PFSK-1 (cell line): ENCODE measurements around the gene GCN1.

Experiments
- FOXP2 ChIP-seq: optimal IDR thresholded peaks from 2 replicates; pipeline ENCODE3; 2011; ENCODE audit warnings: borderline replicate concordance, control low read depth, inconsistent platforms; ENCODE audit not compliant: insufficient read depth; ENCODE audit errors: extremely low read length, extremely low read depth
- POLR2AphosphoS5 ChIP-seq: IDR thresholded peaks from 2 replicates; pipeline ENCODE4 v1.6.1; 2012; ENCODE audit warnings: low read depth, mild to moderate bottlenecking, control low read depth, low read length, moderate library complexity
- REST ChIP-seq, 2 experiments: IDR thresholded peaks; 2 replicates each; pipeline versions ENCODE4 v1.6.1 to v1.8.0; 2011 to 2012; ENCODE audit warnings: low read depth in 2 of 2, low read length in 2 of 2, control low read depth in 1 of 2, inconsistent platforms in 1 of 2, mild to moderate bottlenecking in 1 of 2, moderate library complexity in 1 of 2; ENCODE audit not compliant: insufficient read depth in 1 of 2
- SIN3A ChIP-seq: IDR thresholded peaks from 2 replicates; pipeline ENCODE4 v1.6.1; 2012; ENCODE audit warnings: mild to moderate bottlenecking, low read length, moderate library complexity, borderline replicate concordance; ENCODE audit not compliant: insufficient read depth
- TAF1 ChIP-seq: IDR thresholded peaks from 2 replicates; pipeline ENCODE4 v1.6.1; 2012; ENCODE audit warnings: low read length, control low read depth, borderline replicate concordance; ENCODE audit not compliant: insufficient read depth

Gene GCN1

GRCh38 chr12:120211243-120211903 is 16.9 kb upstream of the GCN1 start:
- no peak for TF ChIP-seq SIN3A

- TF ChIP-seq POLR2AphosphoS5 (no peak), FOXP2 (no peak), REST (IDR thresholded peaks at IDR 0.05; ENCODE audit: insufficient read depth in 1 of 2, low read depth in 2 of 2, low read length in 2 of 2) (no peak), SIN3A (no peak), TAF1 (no peak)
These were observed 15.3 kb upstream of the GCN1 start for GRCh38 chr12:120209851-120210250.

DNA sequence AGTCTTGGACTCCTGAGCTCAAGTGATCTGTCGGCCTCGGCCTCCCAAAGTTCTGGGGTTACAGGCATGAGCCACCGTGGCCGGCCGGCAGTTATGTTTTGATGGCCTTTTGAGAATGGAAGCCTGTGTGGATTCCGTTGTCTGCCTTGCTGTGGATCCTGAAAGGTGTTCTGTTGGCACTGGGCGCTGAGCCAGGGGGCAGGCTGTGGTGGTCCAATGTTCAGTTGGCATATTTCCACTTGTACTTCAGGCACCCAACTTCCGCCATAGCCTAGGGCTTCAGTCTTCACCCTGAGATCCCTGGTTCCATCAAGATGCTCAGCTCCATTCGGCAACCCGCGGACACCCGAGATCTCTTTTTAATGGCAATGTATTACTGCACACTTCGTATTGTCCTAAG is 12.7 kb upstream of the GCN1 start:
- TF ChIP-seq TAF1 (no peak), SIN3A (no peak), POLR2AphosphoS5 (no peak), FOXP2 (no peak)

DNA sequence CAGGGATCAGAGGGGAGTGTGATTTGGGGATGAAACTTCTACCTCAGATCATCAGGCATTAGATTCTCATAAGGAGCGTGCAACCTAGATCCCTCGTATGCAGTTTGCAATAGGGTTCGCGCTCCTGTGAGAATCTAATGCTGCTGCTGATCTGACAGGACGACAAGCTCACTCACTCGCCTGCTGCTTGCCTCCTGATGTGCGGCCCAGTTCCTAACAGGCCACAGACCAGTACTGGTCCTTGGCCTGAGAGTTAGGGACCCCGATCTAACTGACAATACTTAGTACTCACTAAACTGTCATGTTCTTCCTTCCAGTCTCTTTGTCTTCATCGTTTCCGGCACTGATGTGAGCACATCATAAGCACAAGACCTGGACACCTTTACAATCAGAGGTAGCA is 11.7 kb upstream of the GCN1 start:
- no peak for TF ChIP-seq FOXP2
- no peak for TF ChIP-seq SIN3A
- no peak for TF ChIP-seq TAF1
- no peak for TF ChIP-seq REST (IDR thresholded peaks at IDR 0.05; ENCODE audit: insufficient read depth in 1 of 2, low read depth in 2 of 2, low read length in 2 of 2)

GRCh38 chr12:120204171-120204570 is 9.7 kb upstream of the GCN1 start:
- TF ChIP-seq POLR2AphosphoS5 (no peak), TAF1 (no peak), SIN3A (no peak), FOXP2 (no peak), REST (IDR thresholded peaks at IDR 0.05; ENCODE audit: insufficient read depth in 1 of 2, low read depth in 2 of 2, low read length in 2 of 2) (no peak)

- TF ChIP-seq FOXP2 (no peak), SIN3A (no peak), POLR2AphosphoS5 (no peak)
These were observed 5.9 kb upstream of the GCN1 start for GRCh38 chr12:120200364-120200800.

GRCh38 chr12:120199595-120200306 is 5.2 kb upstream of the GCN1 start:
- TF ChIP-seq POLR2AphosphoS5 (peak; percentile 10; the same call in 1 of the 2 replicates), FOXP2 (no peak), REST (IDR thresholded peaks at IDR 0.05; ENCODE audit: insufficient read depth in 1 of 2, low read depth in 2 of 2, low read length in 2 of 2) (no peak), SIN3A (no peak; the same call in 1 of the 2 replicates), TAF1 (peak; percentile 27; the same call in 1 of the 2 replicates)
